OCI-M1 (cell line): ENCODE data around the gene SMARCD1.

Experiments used
- DNase-seq: peaks from one replicate; lab custom pipeline; 2025; lab: John Stamatoyannopoulos, UW

The SMARCD1 gene

GRCh38 chr12:50057000-50057841 is 27.9 kb upstream of the SMARCD1 start, which contains the start of gene ASIC1:
ASIC1 (plus strand) TSS chr12:50057596; CDS start chr12:50058767, 1,171 bp downstream.
- DNase-seq: peak; percentile 45

GRCh38 chr12:50057896-50058670 is 27.1 kb upstream of the SMARCD1 start:
- DNase-seq: no peak

- no peak for DNase-seq
These were observed 26.3 kb upstream of the SMARCD1 start for GRCh38 chr12:50058743-50059312.

- no peak for DNase-seq
These were observed 25.6 kb upstream of the SMARCD1 start for GRCh38 chr12:50059440-50060119.

GRCh38 chr12:50060120-50060468 is 25.0 kb upstream of the SMARCD1 start:
- DNase-seq: no peak

- no peak for DNase-seq
These were observed 24.0 kb upstream of the SMARCD1 start for GRCh38 chr12:50061171-50061570.

- no peak for DNase-seq
These were observed 23.0 kb upstream of the SMARCD1 start for GRCh38 chr12:50061946-50062686.

- no peak for DNase-seq
These were observed 22.2 kb upstream of the SMARCD1 start for GRCh38 chr12:50062728-50063460.

- no peak for DNase-seq
These were observed 19.3 kb upstream of the SMARCD1 start for GRCh38 chr12:50065726-50066310.

- no peak for DNase-seq
These were observed 18.7 kb upstream of the SMARCD1 start for GRCh38 chr12:50066402-50066801.

- DNase-seq: no peak
These were observed 16.1 kb upstream of the SMARCD1 start for GRCh38 chr12:50069069-50069468.

- DNase-seq: no peak
These were observed 15.6 kb upstream of the SMARCD1 start for GRCh38 chr12:50069539-50069938.

- DNase-seq: peak; percentile 88
These were observed 14.7 kb upstream of the SMARCD1 start for GRCh38 chr12:50070314-50071060.

- peak; percentile 25 for DNase-seq
These were observed 12.8 kb upstream of the SMARCD1 start for GRCh38 chr12:50072198-50072907.

- DNase-seq: no peak
These were observed 11.9 kb upstream of the SMARCD1 start for GRCh38 chr12:50073206-50073605.

- no peak for DNase-seq
These were observed 11.4 kb upstream of the SMARCD1 start for GRCh38 chr12:50073712-50074111.

- DNase-seq: peak; percentile 88
These were observed 10.0 kb upstream of the SMARCD1 start for GRCh38 chr12:50074936-50075807.

GRCh38 chr12:50075808-50076170 is 9.4 kb upstream of the SMARCD1 start:
- DNase-seq: no peak
